HG02678 (cell line): ENCODE results near the gene ATG9B.

Source experiments
- ATAC-seq: cut with Tn5 transposase; IDR thresholded peaks from one replicate; pipeline ENCODE4 v1.9.1; 2021; ENCODE audit warnings: mild to moderate bottlenecking, moderate library complexity; ENCODE audit not compliant: unreplicated experiment

ATG9B gene

DNA sequence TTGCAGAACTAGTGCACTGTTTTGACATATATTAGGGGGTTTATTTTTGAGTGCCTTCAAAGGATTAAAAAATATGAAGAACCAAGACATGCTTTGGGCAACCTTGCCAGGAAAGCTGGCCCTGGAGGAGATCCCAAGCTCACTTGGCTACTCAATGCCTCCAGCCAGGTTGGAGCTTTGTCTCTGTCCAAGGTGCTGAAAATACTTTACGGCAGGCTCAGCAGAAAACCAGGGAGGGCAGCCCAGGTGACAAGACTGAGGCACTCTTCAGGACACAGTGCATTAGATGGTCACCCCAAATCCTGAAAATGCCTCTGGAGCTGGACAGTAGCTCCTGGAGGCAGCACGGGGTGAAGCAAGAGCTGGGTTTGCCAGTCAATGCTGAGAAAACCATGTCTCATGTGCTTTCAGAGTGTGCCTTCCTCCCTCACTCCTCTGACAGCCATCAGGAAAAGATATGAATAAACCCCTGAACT is 40.4 kb downstream of the ATG9B start:
- ATAC-seq: no peak

DNA sequence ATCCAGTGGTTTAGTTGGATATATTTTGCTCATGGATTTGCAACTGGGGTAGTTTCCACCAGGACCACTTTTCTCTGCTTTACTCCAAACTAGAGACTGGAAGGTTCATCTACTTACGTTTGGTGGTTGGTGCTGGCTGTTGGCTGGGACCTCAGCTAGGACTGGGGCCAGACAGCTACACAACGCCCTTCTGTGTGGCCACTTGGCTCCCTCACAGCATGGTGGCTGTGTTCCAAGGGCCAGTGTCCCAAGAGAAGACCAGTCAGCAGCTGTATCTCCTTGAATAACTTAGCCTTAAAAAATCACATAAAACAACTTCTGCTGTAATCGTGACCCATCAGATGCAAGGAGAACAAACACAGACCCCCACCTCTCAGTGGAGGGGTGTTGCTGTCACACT is 41.9 kb downstream of the ATG9B start:
- ATAC-seq: no peak

DNA sequence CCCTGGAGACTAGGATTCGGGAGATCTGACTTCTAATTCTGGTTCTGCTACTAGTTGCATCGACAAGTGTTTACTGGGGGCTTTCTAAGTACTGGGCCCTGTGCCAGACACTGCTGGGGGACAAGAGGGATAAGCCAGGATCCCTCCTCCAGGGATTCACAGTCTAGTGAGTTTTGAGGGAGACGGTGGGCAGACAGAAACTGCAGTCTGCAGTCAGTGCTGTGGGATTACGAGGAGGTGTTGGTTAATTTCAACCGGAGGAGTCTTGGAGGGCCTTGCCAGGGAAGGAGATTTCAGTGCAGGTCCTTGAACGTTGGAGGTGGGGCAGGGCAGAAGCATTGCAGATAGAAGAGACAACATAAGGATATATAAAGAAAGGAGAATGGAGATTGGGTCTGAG is 42.6 kb downstream of the ATG9B start:
- no peak for ATAC-seq

DNA sequence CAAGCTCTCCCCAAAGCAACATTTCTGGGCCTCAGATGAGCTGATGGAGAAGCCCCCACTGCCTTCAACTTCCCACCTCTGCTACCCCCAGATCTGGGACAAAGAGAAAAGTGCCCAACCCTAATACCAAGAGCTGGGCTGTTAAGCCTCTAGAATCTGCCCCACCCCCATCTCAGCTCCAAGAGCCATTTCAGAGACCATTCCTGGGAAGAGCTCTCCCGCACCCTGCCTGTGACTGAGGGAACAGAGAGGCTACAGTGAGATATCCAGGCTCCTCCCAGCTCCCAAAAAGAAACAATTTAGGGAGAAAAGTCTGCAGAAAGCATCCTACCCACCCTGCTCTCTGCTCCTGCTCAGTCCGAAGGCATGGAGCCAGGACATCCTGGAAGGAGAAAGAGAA is 43.6 kb downstream of the ATG9B start:
- ATAC-seq: no peak

DNA sequence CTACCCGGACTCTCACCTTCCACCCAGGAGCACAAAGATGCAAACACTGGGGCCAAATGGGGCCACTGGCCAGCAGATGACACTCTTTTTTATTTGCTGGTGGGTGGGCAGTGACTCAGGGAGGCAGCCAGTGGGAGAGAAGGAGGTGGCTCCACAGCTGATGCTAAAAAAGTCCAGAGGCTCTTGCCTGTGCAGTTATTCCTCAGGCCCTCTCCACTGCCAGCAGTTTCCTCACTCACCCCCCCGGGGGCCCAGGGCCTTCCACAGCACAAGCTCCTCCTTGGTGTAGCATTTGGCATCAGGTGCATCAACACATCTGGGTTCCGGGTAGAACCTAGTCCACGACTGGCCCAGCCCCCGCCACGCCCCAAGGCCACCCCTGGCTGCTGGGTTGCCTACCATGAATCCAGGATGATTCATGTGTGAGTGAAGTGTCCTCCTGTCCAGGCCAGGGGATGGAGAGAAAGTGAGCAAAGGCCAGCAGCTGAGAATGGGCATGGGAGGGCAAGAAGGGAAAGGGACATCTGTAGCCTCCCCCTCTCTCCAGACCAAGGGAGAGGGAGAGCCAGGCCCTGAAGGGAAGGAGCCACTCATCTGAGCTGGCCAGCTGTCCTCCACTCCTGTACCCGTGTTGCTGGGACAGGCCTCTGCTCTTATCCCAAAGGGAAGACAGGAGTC is 44.4 kb downstream of the ATG9B start:
- no peak for ATAC-seq

DNA sequence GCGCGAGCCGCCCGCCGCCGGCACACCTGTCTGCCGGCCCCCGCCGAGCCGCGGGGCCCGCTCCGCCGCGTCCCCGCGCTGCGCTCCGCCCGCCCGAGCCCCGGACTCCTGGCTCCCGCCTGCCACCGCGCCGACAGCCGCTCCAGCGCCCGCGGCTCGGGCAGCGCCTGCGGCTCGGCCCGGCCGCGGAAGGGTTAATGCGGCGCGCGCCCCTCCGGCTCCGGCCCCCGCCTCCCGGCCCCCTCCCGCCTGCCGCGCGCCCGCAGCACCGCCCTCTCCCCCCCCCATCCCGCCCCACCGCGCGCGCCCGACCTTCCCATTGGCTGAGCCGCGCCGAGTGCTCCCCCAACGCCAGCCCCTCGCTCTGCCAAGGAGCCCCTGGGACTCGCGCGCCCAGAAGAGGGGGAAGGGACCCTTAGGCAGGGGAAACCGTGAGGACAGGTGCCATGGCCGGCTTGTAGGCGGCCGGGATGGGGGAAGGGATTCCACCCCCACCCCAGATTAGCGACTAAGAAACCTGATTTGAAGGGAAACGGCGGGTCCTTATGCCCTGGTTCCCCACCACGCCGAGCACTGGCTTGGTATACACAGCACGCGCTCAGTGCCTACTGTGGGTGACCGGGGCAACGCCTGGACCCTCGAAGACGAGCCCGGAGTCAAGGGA is 46.0 kb downstream of the ATG9B start, which contains the start of gene KCNH2:
TSS of gene KCNH2 (minus strand) at position 196 of the 664 bp plus-strand sequence. CDS start 408 bp downstream, outside the sequence.
- ATAC-seq: no peak

DNA sequence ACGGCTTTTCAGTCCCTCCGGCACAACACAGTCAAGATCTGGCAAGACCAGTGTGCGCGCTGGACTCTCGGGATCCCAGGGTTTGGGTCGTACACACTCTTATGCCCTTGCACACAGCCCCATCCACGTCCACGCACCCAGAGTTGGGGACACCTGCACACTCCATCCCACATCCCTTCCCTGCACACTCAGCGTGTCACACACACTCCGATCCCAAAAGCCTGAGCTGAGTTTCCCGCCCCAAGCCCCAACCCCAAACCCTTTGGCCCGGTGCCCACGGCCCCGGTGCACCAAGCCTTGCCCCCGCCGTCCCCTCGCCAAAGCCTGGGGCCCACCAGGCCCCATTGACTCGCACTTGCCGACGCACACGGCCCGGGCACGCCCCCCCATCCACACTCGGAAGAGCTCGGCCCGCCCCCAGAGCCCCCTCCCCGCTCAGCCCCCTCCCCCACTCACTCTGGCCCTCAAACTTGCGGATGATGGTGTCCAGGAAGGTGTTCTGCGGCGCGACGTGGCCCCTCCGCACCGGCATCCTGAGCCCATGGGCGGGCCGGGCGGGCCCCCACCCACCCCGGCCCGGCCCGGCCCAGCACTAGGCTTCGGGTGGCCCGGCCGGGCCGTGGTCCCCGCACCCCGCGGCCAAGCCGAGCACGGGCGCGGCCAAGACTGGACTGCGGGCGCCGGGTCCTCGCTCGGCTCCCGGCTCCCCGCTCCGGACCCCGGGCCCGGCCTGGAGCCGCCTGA is 46.7 kb downstream of the ATG9B start:
- ATAC-seq: no peak

DNA sequence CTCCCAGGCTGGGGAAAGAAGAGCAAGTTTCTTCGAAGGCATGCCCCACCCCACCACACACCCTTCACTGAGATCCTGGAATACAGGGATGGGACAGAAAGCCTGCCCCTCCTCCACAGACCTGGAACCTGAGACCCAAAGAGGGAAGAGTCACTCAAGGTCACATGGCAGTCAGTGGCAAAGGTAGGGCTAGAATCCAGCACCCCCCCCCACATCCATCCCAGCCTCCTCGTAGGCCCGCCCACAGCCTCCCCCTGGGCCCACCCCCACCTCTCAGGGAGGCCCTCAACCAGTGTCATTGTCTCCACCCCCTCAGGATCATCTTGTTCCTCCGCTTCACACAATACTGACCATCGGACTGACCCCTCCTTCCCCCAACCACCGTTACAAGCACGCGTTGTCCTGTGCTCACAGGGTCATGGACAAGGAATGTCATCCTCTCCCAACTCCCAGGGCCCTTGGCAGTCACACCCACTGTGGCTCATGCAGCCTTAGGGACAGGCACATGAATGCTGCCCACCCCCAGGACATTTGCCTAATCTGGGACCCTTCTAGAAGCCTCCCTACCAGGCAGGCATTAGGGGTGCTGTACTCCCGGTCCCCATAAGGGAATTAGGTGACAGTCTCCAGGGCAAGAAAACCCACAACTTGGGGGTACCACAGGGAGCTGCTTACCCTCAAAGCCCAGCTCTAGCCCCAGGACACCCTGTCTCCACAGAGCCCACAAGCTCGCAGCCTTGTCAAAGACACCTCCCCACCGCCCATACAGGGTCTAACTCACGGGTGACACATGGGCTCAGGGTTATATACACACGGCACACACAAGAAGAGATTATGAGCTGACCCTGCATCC is 47.5 kb downstream of the ATG9B start:
- ATAC-seq: no peak

DNA sequence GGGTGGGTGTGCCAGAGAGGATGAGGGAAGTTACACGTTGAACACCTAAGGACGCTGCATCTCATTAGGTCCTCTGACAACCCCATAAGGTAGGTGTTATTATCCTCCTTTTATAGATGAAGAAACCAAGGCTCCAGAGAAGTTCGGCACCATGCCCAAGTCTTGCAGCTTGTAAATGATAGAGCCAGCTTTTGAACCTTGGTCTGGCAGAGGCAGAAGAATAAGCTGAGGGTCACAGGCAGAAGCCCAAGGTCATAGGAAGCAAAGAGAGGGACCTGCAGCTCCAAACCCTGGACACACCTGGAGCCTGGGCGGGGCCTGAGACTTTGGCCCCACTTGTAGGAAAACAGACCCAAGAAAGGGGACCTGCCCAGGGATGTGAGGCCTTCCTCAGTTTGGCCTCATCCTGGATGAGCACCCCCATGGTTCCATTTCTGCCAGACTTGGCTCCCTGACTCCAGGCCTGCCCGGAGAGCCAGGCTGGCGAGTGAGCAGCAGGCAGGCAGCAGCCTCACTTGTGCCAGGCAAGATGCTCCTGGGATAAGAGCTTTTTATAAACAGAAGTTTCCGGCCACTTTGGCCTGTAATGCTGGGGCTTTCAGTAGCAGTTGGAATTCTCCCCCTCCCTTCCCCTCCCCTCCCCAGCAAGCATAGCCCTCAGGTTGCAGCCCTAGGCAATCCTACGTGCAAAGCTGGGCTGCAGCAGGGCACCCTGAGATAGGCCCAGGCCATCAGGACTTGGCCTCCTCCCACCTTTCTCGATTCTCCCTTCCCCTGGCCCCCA is 48.6 kb downstream of the ATG9B start:
- no peak for ATAC-seq

DNA sequence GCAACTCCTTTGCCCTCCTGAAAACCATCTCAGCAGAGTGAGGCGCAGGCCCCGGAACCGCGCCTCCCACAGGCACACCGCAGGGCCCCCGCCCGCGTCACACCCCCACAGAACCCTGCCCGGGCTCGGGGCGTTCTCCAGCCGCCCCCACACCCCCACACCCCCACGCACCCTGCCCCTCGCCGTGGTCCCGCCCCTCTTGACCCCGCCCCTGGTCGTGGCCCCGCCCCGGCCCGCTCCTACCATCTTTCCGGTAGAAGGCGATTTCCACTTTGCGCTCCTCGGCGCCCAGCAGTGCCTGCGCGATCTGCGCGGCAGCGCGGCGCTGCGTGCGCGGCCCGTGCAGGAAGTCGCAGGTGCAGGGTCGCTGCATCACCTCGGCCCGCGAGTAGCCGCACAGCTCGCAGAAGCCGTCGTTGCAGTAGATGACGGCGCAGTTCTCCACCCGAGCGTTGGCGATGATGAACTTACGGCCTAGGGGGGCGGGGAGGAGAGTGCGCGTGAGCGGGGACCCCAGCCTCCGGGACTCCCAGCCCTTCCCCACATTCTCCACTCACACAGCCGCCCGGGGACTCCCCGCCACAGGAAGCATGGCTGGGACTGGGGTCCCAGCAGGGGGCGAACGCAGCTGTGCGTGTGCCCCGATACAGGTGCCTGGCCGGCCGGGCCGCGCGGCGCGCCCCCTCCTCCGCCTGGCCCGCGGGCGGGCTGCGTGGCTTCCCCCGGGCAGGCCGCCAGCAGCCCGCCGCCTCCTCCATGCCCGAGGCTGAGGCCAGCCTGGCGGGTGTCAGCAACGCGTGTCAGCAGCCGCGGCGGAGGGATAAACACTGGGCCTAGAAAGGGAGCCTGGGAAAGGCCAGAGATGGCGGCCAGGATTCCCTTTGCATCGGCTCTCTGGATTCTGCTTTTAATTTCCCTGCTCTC is 49.6 kb downstream of the ATG9B start:
- ATAC-seq: peak; percentile 58

DNA sequence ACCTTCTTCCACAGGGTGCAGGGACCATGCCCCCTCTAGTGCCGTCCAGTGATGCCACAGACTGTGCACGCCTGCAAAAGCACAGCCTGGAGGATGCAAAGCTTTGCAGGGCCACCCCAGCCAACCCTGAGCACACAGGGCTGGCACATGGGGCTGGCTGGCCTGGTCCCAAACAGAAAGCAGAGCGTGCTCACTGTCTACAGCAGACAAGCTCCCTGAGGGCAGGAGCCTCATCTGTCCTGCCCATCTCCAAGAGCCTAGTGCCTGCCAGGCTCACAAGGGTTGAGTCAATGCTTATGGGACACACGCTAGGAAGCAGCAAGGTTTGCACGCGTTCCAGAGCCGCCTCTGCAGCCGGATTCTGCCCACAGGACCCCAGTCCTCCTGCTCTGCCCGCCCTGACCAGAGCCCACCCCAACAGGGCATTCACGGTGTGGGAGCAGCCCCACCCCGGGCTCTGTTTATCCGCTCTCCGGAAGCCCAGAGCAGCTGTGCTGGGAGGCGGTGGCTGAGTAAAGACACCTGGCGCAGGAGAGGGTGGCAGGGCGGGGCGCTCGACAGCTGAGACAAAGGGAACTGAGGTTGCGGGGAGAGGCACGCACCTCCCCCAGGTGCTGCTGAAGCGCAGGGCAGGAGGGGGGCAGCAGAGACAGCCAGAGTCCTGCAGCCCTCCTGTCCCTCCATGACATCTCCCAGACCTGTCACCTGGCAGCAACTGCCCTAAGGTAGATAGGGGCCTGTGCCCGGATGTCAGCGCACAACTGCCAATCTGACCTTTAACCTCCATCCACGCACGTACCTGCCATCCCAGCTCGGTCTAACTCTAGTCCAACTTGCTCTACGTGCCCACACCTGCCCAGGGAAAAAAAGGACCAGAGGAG is 50.5 kb downstream of the ATG9B start:
- no peak for ATAC-seq

DNA sequence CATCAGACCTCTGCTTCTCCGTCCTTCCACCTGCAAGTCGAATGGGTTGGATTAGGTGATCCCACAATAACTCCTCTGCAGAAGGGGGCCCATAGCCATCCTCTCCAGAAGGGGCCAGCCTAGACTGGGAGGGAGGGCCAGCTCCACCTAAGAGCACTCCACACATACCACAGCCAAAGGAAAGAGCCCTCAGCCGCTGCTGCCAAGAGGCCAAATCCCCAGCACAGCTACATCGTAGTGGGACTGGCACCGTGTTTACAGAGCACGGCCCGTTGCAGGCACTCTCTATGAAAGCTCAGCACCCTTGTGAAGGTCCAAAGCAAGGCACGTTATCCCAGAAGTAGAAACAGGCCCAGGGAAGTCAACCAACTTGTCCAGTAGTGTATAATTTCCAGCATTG is 51.6 kb downstream of the ATG9B start:
- no peak for ATAC-seq

DNA sequence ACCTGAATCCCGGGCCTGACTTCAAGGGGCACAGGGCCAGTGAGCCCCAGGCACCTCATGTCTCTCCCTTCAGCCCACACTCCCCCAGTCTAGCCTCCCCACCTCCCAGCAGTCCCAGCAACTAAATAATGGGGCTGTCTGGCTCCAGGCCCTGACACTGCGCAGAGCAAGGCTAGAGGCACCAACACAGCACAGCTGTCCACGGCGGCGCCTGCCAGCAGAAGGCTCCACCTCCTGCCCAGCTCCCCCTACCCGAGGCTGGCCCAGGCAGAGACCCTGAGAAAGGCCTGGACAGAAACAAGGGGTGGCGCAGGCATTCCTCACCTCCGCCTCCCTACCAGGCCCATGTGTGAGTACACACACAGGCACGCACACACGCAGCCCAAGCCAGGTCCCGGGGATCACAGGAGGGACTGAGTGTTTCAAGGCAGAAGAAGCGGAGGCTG is 52.2 kb downstream of the ATG9B start:
- no peak for ATAC-seq

DNA sequence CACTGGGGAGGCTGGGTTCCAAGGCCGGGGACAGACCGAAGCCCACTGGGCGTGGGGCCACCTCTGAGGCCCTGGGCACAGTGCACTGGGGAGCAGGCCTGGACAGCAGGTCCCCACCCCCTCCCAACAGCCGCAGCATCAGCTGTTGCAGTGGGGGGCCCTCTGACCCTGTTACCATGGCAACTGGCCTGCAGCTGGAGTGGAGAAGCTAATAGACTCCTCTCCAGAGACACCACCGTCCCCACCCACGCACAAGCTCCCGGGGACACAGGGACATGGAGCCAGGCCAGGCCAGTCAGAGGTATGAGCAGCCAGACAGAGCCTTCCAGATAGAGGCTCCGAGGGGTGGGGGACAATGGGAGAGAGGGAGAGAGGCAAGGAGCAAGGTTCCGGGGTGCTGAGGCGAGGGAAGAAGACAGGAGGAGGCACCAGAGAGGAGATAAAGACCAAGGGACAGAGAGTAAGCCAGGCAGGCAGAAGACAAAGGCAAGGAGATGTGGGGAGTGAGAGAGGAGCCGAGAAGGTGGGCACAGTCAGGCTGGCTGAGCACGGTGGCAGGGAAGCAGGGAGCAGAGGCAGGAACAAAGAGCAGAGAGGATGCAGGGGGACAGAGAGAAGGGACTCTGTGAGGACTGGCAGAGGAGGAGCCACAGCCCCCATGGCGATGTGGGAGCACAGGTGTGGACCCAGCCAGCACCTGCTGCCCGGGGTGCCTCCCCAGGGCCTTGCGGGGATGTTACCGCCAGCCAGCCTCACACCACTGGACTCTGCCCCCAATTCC is 52.9 kb downstream of the ATG9B start:
- no peak for ATAC-seq

DNA sequence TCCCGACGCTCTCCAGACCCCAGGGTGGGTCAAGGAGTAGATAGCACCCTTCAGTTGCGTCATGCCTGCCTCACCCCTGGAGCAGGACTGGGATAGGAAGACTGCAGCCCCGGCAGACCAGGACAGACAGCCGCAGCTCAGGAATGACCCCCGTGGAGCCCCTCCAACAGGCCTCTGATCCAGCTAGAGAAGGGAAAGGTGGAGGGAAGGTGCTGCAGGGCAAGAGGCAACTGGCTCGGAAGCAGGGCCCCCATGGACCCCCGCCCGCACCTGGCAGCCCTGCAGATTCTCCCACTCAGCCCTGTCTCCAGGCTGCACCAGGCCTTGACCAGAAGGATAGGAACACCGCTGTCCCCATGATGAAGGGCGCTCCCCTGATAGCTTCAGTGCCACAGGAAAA is 53.9 kb downstream of the ATG9B start:
- no peak for ATAC-seq

DNA sequence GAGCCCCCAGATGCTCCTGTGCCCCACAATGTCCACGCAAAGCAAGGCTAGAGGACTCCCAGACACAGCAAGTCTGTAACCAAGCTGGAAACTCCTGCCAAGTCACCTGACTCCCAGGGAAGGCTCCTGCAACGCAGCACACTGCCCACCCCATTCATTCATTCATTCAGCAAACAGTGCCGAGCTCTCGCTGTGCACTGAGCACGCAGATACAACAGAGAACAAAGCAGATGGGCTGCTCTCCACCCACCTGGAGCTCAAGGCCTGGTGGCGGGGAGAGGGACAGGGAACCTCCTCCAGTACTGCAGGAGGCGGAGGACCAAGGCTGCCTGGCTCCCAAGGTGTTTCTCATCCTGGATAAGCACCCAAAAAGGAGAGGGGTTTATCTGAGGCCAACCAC is 54.8 kb downstream of the ATG9B start:
- ATAC-seq: no peak

DNA sequence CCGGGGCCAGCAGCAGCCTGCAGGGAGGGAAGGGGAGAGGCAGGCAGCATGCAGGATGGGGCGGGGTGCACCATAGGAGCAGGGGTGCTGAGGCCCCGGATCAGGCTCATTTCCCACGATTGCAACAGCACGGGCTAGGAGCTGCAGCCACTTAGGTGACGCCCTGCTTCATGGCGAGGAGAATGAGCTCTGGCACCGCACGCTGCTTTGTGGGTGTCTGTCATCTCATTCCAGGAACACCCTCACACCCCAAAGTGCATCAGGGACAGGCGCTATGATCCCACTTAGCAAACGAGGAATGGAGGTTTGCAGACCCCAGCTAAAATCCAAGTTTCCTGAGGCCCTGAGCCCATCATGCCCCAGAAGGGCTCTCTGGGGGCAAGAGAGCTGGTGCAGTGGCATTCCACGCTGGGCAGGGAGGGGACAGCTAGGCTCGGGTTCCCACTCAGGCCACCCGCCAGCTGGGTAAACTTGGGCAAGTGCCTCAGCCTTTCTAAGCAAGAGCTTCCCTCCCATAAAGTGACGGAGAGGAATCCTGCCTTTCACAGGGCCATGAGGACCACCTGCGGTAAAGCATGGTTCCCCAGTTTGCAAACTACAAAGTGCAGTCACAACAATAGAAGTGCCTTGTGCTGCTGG is 55.4 kb downstream of the ATG9B start:
- no peak for ATAC-seq
